DND-41 (cell line): Measurements from ENCODE around the gene BDNF.

ENCODE experiments used
- ATAC-seq: fragments of 200-7000 bp; cut with Tn5 transposase; 3 replicates; pipeline ENCODE4 v1.9.1; 2021; ENCODE audit warnings: low read depth; ENCODE audit not compliant: insufficient read depth
- DNase-seq: peaks from one replicate; pipeline ENCODE4 v3.0.0-alpha.2; 2020
- H2AFZ ChIP-seq: 2 replicates; pipeline ENCODE4 v1.6.0; 2012; ENCODE audit warnings: low read depth, low read length
- H3K27ac ChIP-seq: 2 replicates; pipeline ENCODE4 v1.5.1; 2012; ENCODE audit warnings: low read length, inconsistent platforms
- H3K27me3 ChIP-seq: fragments of 200-600 bp; sonication (generic); 2 replicates; pipeline ENCODE4 v1.6.0; 2012; ENCODE audit warnings: low read length, mild to moderate bottlenecking, inconsistent platforms; ENCODE audit not compliant: insufficient read depth, poor library complexity
- H3K36me3 ChIP-seq: 2 replicates; pipeline ENCODE4 v1.5.1; 2012; ENCODE audit warnings: low read length, inconsistent platforms; ENCODE audit not compliant: insufficient read depth
- H3K4me1 ChIP-seq: 2 replicates; pipeline ENCODE4 v1.5.1; 2012; ENCODE audit warnings: mild to moderate bottlenecking, low read length; ENCODE audit not compliant: insufficient read depth
- H3K4me2 ChIP-seq: 2 replicates; pipeline ENCODE4 v1.6.0; 2012; ENCODE audit warnings: mild to moderate bottlenecking, moderate library complexity, low read length, inconsistent platforms; ENCODE audit not compliant: insufficient read depth
- H3K4me3 ChIP-seq, 2 experiments: fragments of 200-600 bp in 1 of 2; shearing (Covaris generic) in 1 of 2; 2 replicates each; pipeline ENCODE4 v1.5.1; 2012 to 2016; ENCODE audit warnings: inconsistent platforms in 2 of 2, low read length in 2 of 2, mild to moderate bottlenecking in 2 of 2, low read depth in 1 of 2, moderate library complexity in 1 of 2
- H3K79me2 ChIP-seq: 2 replicates; pipeline ENCODE4 v1.6.0; 2012; ENCODE audit warnings: low read length, inconsistent platforms; ENCODE audit not compliant: insufficient read depth
- H3K9ac ChIP-seq: 2 replicates; pipeline ENCODE4 v1.6.0; 2012; ENCODE audit warnings: low read depth, mild to moderate bottlenecking, inconsistent platforms, low read length, moderate library complexity
- H3K9me3 ChIP-seq: 2 replicates; pipeline ENCODE4 v1.5.1; 2012; ENCODE audit warnings: low read length, moderate library complexity, mild to moderate bottlenecking, inconsistent platforms; ENCODE audit not compliant: insufficient read depth, severe bottlenecking
- H4K20me1 ChIP-seq: 2 replicates; pipeline ENCODE4 v1.6.0; 2012; ENCODE audit warnings: low read length; ENCODE audit not compliant: insufficient read depth
- CTCF ChIP-seq: IDR thresholded peaks from 2 replicates; pipeline ENCODE4 v1.5.1; 2012; ENCODE audit warnings: borderline replicate concordance, low read length, moderate library complexity, mild to moderate bottlenecking; ENCODE audit not compliant: poor library complexity, severe bottlenecking; ENCODE audit errors: extremely low read depth
- EZH2 ChIP-seq: IDR thresholded peaks from 3 replicates; pipeline ENCODE4 v1.6.1; 2012; ENCODE audit warnings: borderline replicate concordance, low read depth, mild to moderate bottlenecking, moderate library complexity, low read length, inconsistent platforms; ENCODE audit not compliant: severe bottlenecking

The BDNF gene

DNA sequence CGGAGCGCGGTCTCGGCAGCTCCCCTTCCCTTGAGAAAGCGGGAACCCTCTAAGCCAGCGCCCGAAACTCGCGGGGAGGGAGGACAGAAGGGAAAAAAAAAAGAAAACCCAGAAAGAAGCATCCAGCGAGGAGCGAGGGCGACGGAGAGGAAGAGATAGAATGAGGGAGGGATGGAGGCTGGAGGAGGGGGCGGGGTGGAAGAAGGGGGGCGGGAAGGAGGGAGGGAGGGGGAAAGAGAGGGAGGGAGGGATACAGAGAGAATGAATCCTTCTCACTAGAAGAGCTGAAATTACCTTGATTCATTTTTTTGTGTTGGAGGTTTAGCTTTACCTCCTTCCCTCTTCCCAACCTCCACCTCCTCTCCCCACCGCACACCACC, 19.3 kb upstream of the BDNF start:
- H3K4me1 ChIP-seq: no peaks in the 10 kb centered on the region
- no peaks in the 10 kb centered on the region for H3K36me3 ChIP-seq
- no peak overlapping the region for H2AFZ ChIP-seq
- DNase-seq (no peak), ATAC-seq (no peak)
- no peak overlapping the region for H3K9ac ChIP-seq
- H3K27me3 ChIP-seq: no peaks in the 10 kb centered on the region
- H3K4me2 ChIP-seq: no peak overlapping the region
- no peak for TF ChIP-seq CTCF
- no peak for TF ChIP-seq EZH2
- no peak overlapping the region for H3K27ac ChIP-seq
- H4K20me1 ChIP-seq: no peaks in the 10 kb centered on the region
- no peak overlapping the region for H3K4me3 ChIP-seq
- H3K79me2 ChIP-seq: no peaks in the 10 kb centered on the region
- H3K9me3 ChIP-seq: peaks cover 3% of the 10 kb centered on the region

GRCh38 chr11:27718863-27719545, 18.7 kb upstream of the BDNF start:
- H3K27ac ChIP-seq: no peak overlapping the region
- DNase-seq (no peak), ATAC-seq (no peak)
- no peaks in the 10 kb centered on the region for H3K27me3 ChIP-seq
- no peak for TF ChIP-seq CTCF
- TF ChIP-seq EZH2: no peak
- no peak overlapping the region for H3K9ac ChIP-seq
- H3K9me3 ChIP-seq: peaks cover 3% of the 10 kb centered on the region
- H3K4me1 ChIP-seq: no peaks in the 10 kb centered on the region
- no peaks in the 10 kb centered on the region for H3K36me3 ChIP-seq
- no peaks in the 10 kb centered on the region for H4K20me1 ChIP-seq
- no peak overlapping the region for H3K4me2 ChIP-seq
- no peaks in the 10 kb centered on the region for H3K79me2 ChIP-seq
- no peak overlapping the region for H2AFZ ChIP-seq
- H3K4me3 ChIP-seq: no peak overlapping the region

DNA sequence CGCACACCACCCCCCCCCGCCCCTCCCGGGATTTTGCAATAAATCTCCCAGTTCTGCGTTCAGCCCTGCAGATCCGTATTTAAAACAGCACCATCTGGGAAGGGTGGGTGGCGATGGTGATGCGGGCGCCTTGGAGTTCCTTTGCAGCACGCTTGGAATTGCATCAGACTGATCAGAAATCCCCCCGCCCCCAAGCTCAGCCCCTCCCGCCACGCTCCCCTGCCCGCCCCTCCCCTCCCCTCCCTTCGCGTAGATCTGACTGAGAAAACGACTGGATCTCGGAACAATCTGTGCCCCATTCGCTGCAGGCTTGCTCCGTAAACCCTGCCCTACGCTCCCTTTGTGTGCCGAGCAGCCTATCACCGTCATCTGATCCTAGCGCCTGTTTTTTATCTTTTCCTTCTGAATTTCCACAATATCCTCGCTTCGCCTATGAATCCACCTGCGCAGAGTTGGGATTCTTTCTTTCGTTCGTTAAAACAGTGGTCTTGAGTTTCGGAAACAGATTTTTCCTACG, 18.1 kb upstream of the BDNF start:
- H3K9me3 ChIP-seq: peaks cover 3% of the 10 kb centered on the region
- H3K27me3 ChIP-seq: no peaks in the 10 kb centered on the region
- H3K4me3 ChIP-seq: no peak overlapping the region
- no peak overlapping the region for H3K9ac ChIP-seq
- no peaks in the 10 kb centered on the region for H3K36me3 ChIP-seq
- no peak for DNase-seq
- no peak for ATAC-seq
- H3K79me2 ChIP-seq: no peaks in the 10 kb centered on the region
- no peaks in the 10 kb centered on the region for H4K20me1 ChIP-seq
- no peaks in the 10 kb centered on the region for H3K4me1 ChIP-seq
- TF ChIP-seq CTCF (no peak), EZH2 (no peak)
- H2AFZ ChIP-seq: no peak overlapping the region
- no peak overlapping the region for H3K4me2 ChIP-seq
- H3K27ac ChIP-seq: no peak overlapping the region

GRCh38 chr11:27717801-27718229, 17.6 kb upstream of the BDNF start:
- Histone ChIP-seq H3K9ac (no peak overlapping the region), H3K4me3 (no peak overlapping the region), H3K4me2 (no peak overlapping the region), H3K27ac (no peak overlapping the region), H3K9me3 (peaks cover under 1% of the 10 kb centered on the region), H4K20me1 (no peaks in the 10 kb centered on the region), H3K36me3 (no peaks in the 10 kb centered on the region), H3K27me3 (no peaks in the 10 kb centered on the region), H3K4me1 (no peaks in the 10 kb centered on the region), H2AFZ (no peak overlapping the region), H3K79me2 (no peaks in the 10 kb centered on the region)
- no peak for ATAC-seq
- TF ChIP-seq EZH2 (no peak), CTCF (no peak)
- no peak for DNase-seq
